CD4-positive, alpha-beta T cell treated with Interleukin-2 at 100 ng/mL for 4 hours (primary cell): ENCODE measurements around the gene EPS8L2.
A peak's percentile ranks its signal among the peaks of the same experiment; 100 is the strongest.
"Not testable (repeated sequence)": the region's sequence is repeated elsewhere in the genome, so short reads cannot be mapped to it uniquely, and the experiment has no call there.

Source experiments
- DNase-seq: peaks from one replicate; pipeline ENCODE4 v3.0.0-alpha.2; 2020; ENCODE audit warnings: low spot score

EPS8L2 gene

GRCh38 chr11:690244-690643 lies 15.8 kb upstream of the EPS8L2 start:
- DNase-seq: not testable (repeated sequence)

- no peak for DNase-seq
Observed at GRCh38 chr11:690738-691633, 15.0 kb upstream of the EPS8L2 start.

DNA sequence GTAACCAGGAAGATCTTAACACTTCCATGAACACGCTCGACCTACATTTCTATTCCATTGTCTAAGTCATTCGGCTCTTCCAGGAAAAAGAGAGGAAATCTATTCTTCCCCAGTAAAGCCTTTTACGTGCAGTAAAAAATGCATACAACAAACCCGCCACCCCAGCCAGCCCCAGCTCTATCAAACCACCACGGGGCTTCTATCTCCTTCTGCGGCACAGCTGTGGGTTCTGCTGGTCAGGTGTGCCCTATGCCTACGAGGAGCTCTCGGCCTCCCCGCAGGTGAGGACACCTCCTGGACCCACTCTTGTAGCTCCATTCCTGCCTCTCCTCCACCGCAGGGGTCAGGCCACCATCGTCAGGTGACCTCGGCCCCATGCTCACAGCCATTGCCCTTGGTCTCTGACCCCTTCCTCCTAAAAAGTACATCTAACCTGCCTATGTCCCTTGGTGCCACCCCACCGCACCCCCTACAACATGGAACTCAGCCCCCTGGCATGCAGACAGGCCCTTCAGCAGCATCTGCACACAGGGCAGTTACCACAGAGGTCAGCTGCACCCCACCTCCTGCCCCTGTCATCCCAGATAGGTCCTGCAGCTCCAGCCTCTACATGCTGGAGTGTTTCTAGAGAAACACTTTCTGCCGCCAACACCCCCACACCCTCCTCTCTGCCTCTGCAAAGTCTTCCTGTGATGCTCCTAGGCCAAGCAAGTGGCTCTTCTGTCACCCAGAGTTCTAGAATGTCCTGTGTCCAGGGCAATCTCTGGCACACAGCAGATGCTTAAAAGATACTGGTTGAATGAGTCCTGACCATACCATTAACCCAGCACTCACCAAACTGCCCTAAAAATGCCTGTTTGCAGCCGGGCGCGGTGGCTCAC lies 14.1 kb upstream of the EPS8L2 start:
- DNase-seq: no peak

DNA sequence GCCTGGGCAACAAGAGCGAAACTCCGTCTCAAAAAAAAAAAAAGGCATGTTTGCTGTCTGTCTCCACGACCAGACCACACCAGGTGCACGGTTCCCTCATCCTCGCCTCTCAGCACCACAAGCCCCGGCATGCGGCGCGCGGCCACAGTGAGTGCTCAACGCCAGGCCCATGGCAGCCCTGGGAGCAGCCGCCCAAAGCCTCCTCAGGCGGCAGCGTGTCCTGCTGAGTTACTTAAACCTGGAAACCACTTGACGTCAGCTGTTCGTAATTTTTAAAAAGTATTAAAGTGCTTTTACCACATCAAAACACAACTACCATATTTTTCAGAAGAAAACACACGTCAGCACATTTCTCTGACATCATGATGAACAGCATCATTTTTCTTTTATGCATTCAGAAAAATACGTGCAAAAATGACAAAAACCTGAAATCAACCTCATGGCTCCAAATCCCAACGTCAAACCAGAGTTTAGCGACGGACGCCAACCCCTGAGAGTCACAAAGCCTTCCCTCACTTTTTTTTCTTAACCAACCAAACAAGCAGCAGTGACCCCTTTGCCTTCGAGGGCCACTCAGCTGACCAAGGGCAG lies 13.1 kb upstream of the EPS8L2 start:
- no peak for DNase-seq

GRCh38 chr11:693415-693831 lies 12.6 kb upstream of the EPS8L2 start:
- DNase-seq: no peak

- DNase-seq: peak; percentile 10
Observed at GRCh38 chr11:693887-694562, 12.0 kb upstream of the EPS8L2 start.

GRCh38 chr11:694563-695287 lies 11.3 kb upstream of the EPS8L2 start, which contains the start of gene DEAF1:
DEAF1 (minus strand) TSS chr11:695222; CDS start chr11:695047, 175 bp downstream.
- peak; percentile 99 for DNase-seq

GRCh38 chr11:695288-695537 lies 10.8 kb upstream of the EPS8L2 start:
- no peak for DNase-seq

GRCh38 chr11:695538-696248 lies 10.3 kb upstream of the EPS8L2 start, which contains the start of gene TMEM80:
TMEM80 (plus strand) TSS chr11:695816; CDS start chr11:695828, 12 bp downstream.
- peak; percentile 99 for DNase-seq

DNA sequence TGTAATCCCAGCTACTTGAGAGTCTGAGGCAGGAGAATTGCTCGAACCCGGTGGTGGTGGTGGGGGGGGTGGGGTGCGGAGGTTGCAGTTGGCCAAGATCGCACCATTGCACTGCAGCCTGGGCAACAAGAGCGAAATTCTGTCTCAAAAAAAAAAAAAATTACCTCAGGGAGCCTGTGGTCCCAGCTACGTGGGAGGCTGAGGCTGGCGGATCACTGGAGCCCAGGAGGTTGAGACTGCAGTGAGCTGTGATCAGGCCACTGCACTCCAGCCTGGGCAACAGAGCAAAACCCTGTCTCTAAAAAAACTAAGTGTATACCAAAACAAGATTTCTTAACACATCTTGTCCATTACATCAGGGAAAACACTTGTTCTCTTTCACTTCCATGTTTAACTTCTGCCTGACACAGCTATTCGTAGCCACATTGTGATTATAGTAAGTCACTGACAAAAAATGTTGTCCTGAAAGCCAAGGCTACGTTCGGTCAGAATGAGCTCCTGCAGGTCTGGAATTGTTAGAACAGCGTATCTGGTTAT lies 9.0 kb upstream of the EPS8L2 start:
- DNase-seq: no peak

DNA sequence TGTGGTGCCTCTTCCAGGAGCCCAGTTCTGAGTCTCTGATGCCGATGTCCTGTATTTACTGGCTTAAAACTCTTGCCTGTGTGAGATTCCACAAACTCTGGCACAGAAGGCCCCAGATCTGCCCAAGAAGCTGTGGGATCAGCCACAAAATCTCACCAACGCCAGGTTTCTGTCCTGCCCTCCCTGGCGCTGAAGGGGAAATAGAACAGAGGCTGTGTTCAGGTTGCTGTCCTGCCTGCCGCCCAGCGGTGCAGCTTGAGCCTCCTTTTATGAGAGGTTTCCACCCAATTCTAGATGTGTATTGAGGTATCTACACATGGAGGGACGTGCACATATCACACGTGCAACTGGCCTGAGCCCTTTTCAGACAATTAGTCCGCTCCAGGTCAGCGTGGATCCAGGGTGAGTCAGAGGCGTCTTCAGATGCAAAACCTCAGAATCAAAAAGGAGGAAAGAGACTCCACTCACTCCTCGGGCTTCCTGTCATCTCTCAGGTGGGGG lies 8.2 kb upstream of the EPS8L2 start:
- no peak for DNase-seq

DNA sequence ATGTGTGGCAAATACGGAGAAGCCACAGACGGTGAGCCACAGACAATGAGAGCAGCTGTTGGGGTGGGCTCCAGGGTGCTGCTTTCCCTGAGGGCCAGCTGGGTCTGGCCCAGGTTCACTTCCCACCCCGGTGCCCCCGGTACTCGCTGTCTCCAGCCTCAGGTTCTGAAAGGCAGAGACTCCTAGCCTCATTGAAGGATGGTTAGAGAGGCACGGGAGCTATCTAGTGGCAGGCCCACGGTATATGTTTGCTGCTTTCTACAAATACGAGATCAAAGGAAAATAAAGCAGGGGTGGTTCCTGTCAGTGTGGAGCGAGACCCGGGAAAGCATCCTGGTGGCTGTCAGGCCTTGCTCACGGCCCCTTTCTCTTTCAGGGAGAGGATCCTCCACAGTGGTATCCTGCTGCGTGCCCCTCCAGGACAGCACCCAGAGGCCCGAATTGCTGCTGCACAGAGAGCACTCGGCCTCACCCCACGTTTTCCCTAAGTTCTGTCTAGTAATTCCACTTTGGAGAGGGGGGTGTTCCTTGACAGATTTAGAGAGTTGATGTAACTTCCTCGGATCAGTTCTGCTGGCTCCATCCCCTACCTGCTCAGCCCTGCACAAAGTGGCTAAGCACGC lies 7.4 kb upstream of the EPS8L2 start:
- DNase-seq: no peak

GRCh38 chr11:699116-699508 lies 6.9 kb upstream of the EPS8L2 start:
- no peak for DNase-seq

DNA sequence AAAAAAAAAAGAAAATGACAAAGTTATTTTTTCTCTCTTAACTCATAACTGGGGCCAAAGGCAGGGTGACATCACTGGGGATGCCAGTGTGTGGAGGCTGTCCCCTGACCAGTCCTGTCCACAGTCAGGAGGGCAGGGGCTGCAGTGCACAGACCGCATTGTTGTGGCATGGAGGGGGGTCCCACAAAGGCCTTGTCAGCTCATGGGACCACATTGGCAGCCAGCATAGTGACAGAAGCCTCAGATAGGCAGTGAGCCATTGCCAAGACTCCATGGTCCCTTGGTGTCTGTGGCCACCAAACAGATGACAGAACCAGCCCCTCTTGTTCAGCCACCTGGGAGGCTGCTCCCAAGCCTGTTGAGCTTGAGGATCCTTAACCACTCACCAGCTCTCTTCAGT lies 6.3 kb upstream of the EPS8L2 start:
- no peak for DNase-seq

- DNase-seq: no peak
Observed at GRCh38 chr11:701741-702461, 4.1 kb upstream of the EPS8L2 start.

- no peak for DNase-seq
Observed at GRCh38 chr11:702462-703461, 3.3 kb upstream of the EPS8L2 start.

GRCh38 chr11:703506-703905 lies 2.5 kb upstream of the EPS8L2 start:
- no peak for DNase-seq

GRCh38 chr11:704228-704674 lies 1.8 kb upstream of the EPS8L2 start:
- no peak for DNase-seq
